Fibroblast of upper back skin (primary cell): Measurements from ENCODE around the gene SCCPDH.
"Not testable (repeated sequence)": the region's sequence is repeated elsewhere in the genome, so short reads cannot be mapped to it uniquely, and the experiment has no call there.

Source experiments
- DNase-seq: peaks from one replicate; pipeline ENCODE4 v3.0.0-alpha.2; 2013

SCCPDH gene

GRCh38 chr1:246801241-246802020, 77.2 kb downstream of the SCCPDH start:
- DNase-seq, result peak; percentile 13

GRCh38 chr1:246803373-246803772, 79.2 kb downstream of the SCCPDH start:
- no peak for DNase-seq

- DNase-seq, result no peak
These were observed 79.7 kb downstream of the SCCPDH start for GRCh38 chr1:246803883-246804282.

- DNase-seq, result no peak
These were observed 81.0 kb downstream of the SCCPDH start for GRCh38 chr1:246805135-246805716.

- DNase-seq, result no peak
These were observed 85.3 kb downstream of the SCCPDH start for GRCh38 chr1:246809473-246809872.

- DNase-seq, result no peak
These were observed 87.8 kb downstream of the SCCPDH start for GRCh38 chr1:246811985-246812384.

GRCh38 chr1:246813325-246813724, 89.1 kb downstream of the SCCPDH start:
- not testable (repeated sequence) for DNase-seq

GRCh38 chr1:246814890-246815289, 90.7 kb downstream of the SCCPDH start:
- no peak for DNase-seq

- DNase-seq, result no peak
These were observed 91.6 kb downstream of the SCCPDH start for GRCh38 chr1:246815693-246816270.
